Glutamatergic neuron (in vitro differentiated cells): ENCODE results near the gene HSPA12A. TPM values are rescaled to one million over a fixed set of nuclear protein-coding genes. Genes with fewer than 3 reads are reported as not detected.

ENCODE experiments used
- DNase-seq: peaks from one replicate; pipeline ENCODE4 v3.0.0; 2022
- H3K27ac Mint-ChIP-seq: one replicate; pipeline ENCODE4 v1.8.0; 2020; ENCODE audit warnings: mild to moderate bottlenecking, mixed read lengths, inconsistent platforms; ENCODE audit not compliant: unreplicated experiment
- H3K27me3 Mint-ChIP-seq: one replicate; pipeline ENCODE4 v1.8.0; 2020; ENCODE audit warnings: mild to moderate bottlenecking, moderate library complexity, mixed read lengths, inconsistent platforms; ENCODE audit not compliant: unreplicated experiment
- H3K36me3 Mint-ChIP-seq: one replicate; pipeline ENCODE4 v1.8.0; 2020; ENCODE audit warnings: mild to moderate bottlenecking, mixed read lengths, inconsistent platforms; ENCODE audit not compliant: unreplicated experiment
- H3K4me1 Mint-ChIP-seq: one replicate; pipeline ENCODE4 v1.8.0; 2020; ENCODE audit warnings: mild to moderate bottlenecking, low read depth, mixed read lengths, inconsistent platforms; ENCODE audit not compliant: unreplicated experiment
- H3K4me3 Mint-ChIP-seq: one replicate; pipeline ENCODE4 v1.8.0; 2020; ENCODE audit warnings: mild to moderate bottlenecking, mixed read lengths, inconsistent platforms; ENCODE audit not compliant: unreplicated experiment
- H3K9me3 Mint-ChIP-seq: one replicate; pipeline ENCODE4 v1.8.0; 2020; ENCODE audit warnings: mild to moderate bottlenecking, moderate library complexity, mixed read lengths, inconsistent platforms; ENCODE audit not compliant: unreplicated experiment
- total RNA-seq: library from RNA; stranded (reverse); fragmentation: NEBNext Ultra II Directional; extraction: Animal tissue kit (Norgen Biotek cat#: 25700); gene quantifications from one replicate; pipeline ENCODE4 v1.2.1, GENCODE V29; 2021; ENCODE audit not compliant: unreplicated experiment
- TF ChIP-seq, protein P1 (sequence below): fragments of 200-600 bp; sonication (generic); IDR thresholded peaks from one replicate; pipeline ENCODE4 v1.5.0; 2021; ENCODE audit not compliant: partially characterized antibody, unreplicated experiment

HSPA12A gene
- total RNA-seq, 1 donor from 2014 or later = 75.0 TPM

DNA sequence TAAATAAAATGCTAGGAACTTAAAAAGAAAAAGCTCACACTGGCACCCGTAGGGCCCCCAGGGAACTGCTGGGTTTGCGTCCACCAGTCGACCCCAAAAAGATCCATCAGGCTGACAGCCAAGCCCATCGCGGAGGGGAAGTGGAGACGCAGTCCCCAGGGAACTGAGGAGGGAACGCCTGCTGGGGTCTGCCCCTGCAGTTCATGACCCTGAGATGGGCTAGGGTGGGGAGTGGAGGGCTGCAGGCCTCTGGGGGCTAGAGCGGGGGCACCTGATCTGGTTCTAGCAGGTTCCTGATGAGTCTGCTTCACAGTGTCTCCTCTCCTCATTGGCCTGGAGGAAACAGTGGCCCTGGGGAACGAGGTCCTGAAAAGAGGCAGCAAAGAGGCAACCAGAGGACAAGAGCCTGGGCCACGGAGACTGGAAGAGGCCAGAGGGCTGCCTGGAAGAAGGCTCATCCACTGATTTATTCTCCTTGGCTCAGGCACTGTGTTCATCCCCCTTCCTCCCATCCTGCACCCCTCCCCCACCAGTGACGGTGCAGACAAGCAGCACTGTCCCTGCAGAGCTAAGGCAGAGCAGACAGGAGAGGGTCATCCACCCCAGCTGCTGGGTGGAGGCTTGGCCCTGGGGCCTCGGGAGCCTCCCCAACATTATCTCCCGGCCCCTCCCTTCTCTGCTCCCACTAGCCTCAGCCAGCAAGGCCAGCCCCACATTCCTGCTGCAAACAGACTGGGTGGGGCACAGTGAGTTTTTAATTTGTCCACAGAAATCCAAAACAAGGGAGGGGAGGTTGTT lies 24.7 kb upstream of the HSPA12A start:
- H3K27me3 Mint-ChIP-seq = peaks cover 9% of the 10 kb centered on the region
- peaks cover 5% of the 10 kb centered on the region for H3K9me3 Mint-ChIP-seq
- peak; percentile 67 for DNase-seq
- no peak overlapping the region for H3K4me3 Mint-ChIP-seq
- peaks cover 13% of the 10 kb centered on the region for H3K4me1 Mint-ChIP-seq
- TF ChIP-seq, protein P1, sequence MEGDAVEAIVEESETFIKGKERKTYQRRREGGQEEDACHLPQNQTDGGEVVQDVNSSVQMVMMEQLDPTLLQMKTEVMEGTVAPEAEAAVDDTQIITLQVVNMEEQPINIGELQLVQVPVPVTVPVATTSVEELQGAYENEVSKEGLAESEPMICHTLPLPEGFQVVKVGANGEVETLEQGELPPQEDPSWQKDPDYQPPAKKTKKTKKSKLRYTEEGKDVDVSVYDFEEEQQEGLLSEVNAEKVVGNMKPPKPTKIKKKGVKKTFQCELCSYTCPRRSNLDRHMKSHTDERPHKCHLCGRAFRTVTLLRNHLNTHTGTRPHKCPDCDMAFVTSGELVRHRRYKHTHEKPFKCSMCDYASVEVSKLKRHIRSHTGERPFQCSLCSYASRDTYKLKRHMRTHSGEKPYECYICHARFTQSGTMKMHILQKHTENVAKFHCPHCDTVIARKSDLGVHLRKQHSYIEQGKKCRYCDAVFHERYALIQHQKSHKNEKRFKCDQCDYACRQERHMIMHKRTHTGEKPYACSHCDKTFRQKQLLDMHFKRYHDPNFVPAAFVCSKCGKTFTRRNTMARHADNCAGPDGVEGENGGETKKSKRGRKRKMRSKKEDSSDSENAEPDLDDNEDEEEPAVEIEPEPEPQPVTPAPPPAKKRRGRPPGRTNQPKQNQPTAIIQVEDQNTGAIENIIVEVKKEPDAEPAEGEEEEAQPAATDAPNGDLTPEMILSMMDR = no peak
- H3K27ac Mint-ChIP-seq = no peak overlapping the region
- peaks cover 21% of the 10 kb centered on the region for H3K36me3 Mint-ChIP-seq

DNA sequence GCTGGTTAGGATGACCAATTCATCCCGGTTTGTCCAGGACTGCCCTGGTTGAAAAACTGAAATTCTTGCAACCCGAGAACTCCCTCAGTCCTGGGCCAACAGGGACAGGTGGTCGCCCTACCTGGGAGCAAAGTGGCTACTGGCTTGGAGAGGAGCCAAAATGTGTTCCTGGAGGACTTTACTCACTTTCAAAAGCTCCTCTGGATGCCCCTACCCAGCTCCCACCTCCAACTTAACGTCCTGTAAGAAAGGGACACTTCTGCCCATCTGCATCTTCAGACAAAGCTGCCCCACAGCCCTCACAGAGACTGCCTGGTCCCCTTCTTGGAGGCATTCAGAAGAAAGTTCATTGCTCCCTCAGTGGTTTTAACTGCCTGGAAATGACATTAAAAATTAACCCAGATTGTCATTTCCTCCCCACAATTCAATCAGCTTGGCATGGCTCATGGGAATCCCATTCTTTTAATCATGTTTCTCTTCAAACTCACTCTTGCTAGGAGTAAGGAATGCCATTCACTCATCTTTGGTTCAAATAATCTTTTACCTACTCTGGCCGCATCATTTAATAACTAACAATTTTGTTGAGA lies 24.0 kb upstream of the HSPA12A start:
- Mint-ChIP-seq H3K9me3 (peaks cover 7% of the 10 kb centered on the region), H3K4me1 (peaks cover 13% of the 10 kb centered on the region), H3K36me3 (peaks cover 22% of the 10 kb centered on the region), H3K27me3 (peaks cover 9% of the 10 kb centered on the region), H3K27ac (no peak overlapping the region), H3K4me3 (no peak overlapping the region)
- TF ChIP-seq, protein P1 = no peak
- no peak for DNase-seq

DNA sequence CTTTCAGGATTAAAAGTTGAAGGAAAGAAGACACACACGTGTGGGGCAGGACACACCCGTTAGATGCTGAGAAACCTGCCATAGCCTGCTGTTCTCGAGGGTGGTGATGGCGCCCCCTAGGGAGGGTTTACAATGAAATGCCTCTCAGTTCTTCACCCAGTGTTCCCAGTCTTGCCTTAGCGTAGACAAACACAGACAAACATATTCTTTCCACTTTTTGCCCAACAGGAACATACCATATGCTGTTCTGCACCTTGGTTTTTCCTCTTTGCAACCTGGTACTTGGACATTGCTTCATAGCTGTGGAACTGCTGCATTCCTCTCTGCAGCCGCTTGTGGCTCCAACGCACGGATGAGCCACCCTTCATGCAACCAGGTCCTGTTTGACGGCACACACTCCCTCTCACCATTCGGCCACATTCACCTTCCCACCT lies 23.3 kb upstream of the HSPA12A start:
- DNase-seq = no peak
- no peak overlapping the region for H3K27ac Mint-ChIP-seq

DNA sequence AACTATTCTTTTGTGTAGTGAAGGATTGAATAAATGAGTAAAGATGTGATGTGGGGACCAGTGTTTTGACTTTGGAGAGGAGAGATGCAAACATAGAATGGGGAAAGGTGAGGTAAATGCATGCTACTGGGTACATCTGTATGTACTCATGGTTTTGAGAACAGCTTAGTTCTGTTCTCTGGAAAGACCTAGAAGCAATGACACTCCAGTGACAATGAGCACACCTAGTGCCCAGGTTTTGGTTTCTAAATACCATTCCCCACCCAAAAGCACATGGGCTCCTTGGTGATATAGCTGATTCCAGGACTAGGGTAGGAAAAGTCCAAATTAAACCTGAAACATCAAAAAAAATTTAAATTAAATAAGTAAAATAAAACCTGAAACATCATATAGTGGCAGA lies 22.6 kb upstream of the HSPA12A start:
- TF ChIP-seq, protein P1 = no peak
- Mint-ChIP-seq H3K4me1 (peaks cover 13% of the 10 kb centered on the region), H3K9me3 (peaks cover 8% of the 10 kb centered on the region), H3K36me3 (peaks cover 26% of the 10 kb centered on the region), H3K27ac (no peak overlapping the region), H3K27me3 (peaks cover 7% of the 10 kb centered on the region), H3K4me3 (no peak overlapping the region)
- DNase-seq = no peak

More for the DNA sequence above, 23.3 kb upstream of the HSPA12A start:
- TF ChIP-seq, protein P1 = no peak
- H3K27me3 Mint-ChIP-seq = peaks cover 9% of the 10 kb centered on the region
- no peak overlapping the region for H3K4me3 Mint-ChIP-seq
- peaks cover 13% of the 10 kb centered on the region for H3K4me1 Mint-ChIP-seq
- H3K36me3 Mint-ChIP-seq = peaks cover 25% of the 10 kb centered on the region
- peaks cover 8% of the 10 kb centered on the region for H3K9me3 Mint-ChIP-seq

DNA sequence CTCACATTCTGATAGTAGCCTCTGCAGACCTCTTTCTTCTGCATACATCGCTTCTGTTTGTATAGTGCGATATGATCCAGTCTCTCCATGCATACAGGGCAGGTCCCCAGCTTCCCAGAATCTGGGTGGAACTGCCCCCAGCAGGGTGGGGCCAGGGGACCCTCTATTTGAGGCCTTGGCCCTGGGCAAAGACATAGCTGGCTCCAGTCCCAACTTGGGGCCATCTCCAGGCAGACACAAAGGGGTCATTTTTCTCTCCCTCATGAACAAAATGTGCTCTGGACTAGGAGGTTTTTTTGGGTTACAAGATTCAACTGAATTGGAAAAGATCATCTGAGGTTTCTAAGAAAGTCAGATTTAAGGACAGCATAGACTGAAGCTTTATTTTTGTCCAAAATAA lies 21.1 kb upstream of the HSPA12A start:
- TF ChIP-seq, protein P1 = no peak
- peaks cover 6% of the 10 kb centered on the region for H3K4me1 Mint-ChIP-seq
- peaks cover 20% of the 10 kb centered on the region for H3K36me3 Mint-ChIP-seq
- DNase-seq = no peak
- H3K27me3 Mint-ChIP-seq = peaks cover 5% of the 10 kb centered on the region
- H3K4me3 Mint-ChIP-seq = no peak overlapping the region
- peaks cover 8% of the 10 kb centered on the region for H3K9me3 Mint-ChIP-seq
- H3K27ac Mint-ChIP-seq = no peak overlapping the region
